ENCODE data around the gene IRF5.

IRF5 gene, protein sequence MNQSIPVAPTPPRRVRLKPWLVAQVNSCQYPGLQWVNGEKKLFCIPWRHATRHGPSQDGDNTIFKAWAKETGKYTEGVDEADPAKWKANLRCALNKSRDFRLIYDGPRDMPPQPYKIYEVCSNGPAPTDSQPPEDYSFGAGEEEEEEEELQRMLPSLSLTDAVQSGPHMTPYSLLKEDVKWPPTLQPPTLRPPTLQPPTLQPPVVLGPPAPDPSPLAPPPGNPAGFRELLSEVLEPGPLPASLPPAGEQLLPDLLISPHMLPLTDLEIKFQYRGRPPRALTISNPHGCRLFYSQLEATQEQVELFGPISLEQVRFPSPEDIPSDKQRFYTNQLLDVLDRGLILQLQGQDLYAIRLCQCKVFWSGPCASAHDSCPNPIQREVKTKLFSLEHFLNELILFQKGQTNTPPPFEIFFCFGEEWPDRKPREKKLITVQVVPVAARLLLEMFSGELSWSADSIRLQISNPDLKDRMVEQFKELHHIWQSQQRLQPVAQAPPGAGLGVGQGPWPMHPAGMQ

DNA sequence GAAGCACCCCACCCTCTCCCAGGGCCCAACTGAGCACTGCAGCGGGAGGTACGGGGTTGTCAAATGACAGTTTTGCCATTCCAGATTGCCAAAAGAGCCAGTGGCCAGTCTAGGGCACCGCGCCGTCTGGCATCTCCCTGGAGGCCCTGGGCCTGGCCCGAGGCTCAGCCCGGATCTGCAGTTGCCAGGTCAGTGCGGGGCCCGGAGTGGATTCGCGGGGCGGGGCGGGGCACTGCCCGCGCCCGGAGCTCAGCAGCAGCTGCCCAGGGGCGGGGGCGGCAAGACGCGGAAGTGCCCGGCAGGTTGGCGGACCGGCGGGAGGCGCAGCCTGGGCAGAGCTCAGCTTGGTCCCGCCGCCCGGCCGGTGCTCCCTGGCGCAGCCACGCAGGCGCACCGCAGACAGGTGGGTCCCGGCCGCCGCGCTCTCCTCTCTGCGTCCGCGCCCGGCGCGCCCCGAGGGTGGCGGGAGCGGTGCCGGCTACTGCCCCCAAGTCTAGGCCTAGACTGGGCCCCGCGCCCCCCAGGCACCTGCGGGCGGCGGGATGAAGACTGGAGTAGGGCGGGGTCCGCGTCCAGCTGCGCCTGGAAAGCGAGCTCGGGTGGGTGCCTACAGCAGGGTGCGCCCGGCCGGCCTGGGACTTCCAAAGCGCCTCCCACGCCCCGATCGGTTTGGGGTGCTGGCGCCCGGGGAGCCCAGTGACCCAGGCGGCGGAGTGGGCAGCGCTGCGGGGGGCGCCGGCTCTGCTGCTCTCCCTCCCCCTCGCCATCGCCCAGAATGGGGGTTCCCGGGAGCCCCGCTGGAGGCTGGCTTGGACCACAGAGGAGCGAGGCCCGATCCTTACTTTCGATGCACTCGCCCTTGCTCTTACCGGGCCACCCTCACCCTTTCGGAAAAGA is at the start of gene IRF5:
Gene IRF5, plus strand, starts transcription at position 281 of the 897 bp plus-strand sequence. CDS start 4,155 bp downstream, outside the sequence.
- H3K27ac Mint-ChIP-seq: peak within 1 kb of the TSS; percentile 43 to 94
- DNase-seq (peak in 1 of 2 donors; percentile 42), ATAC-seq (peak; percentile 48)
- H3K4me1 Mint-ChIP-seq: peaks cover 50% of the 10 kb centered on the region
- H3K4me3 Mint-ChIP-seq: peak within 1 kb of the TSS; percentile 84 to 96
- H3K27me3 Mint-ChIP-seq: peaks cover 63% of the 10 kb centered on the region
- no peaks in the 10 kb centered on the region for H3K9me3 Mint-ChIP-seq

DNA sequence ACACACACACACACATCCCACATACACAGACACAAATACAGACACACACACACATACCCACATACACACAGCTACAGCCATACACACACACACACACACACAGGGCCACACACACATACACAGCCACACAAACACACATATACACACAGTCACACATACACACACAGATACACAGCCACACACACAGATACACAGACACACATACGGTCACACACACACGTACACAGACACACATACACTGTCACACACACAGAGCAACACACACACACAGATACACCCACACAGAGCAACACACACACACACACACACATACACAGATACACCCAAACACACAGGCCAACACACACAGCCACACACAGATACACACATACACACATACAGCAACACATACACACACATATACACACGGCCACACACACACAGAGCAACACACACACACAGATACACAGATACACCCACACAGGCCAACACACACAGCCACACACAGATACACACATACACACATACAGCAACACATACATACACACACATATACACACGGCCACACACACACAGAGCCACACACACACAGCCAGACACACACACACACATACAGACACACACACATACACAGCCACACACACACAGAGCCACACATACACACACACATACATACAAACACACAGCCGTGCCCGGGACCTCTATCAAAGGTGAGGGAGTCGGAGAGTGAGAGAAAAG is 49.5 kb upstream of the IRF5 start:
- no peaks in the 10 kb centered on the region for H3K4me1 Mint-ChIP-seq
- no peak overlapping the region for H3K27ac Mint-ChIP-seq
- DNase-seq (no peak), ATAC-seq (no peak)
- H3K4me3 Mint-ChIP-seq: no peak overlapping the region
- H3K9me3 Mint-ChIP-seq: no peaks in the 10 kb centered on the region
- H3K27me3 Mint-ChIP-seq: peaks cover 24% of the 10 kb centered on the region

DNA sequence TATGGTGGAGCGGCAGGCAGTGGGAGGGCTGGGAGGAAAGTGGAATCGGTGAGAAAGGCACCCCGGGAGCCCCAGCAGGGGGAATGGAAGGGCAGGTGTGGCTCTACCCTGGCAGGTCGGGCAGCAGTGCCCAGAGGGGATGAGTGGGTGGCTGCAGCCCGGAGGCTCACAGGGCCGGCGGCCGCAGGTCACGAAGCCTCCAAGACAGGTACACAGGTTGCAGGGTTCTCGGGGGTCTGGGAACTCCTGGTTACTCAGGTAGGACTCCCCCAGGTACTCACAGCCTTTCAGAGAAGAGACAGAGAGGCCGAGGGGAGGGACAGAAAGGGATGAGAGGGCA is 49.0 kb upstream of the IRF5 start:
- Mint-ChIP-seq H3K4me3 (no peak overlapping the region), H3K27ac (no peak overlapping the region), H3K27me3 (peaks cover 24% of the 10 kb centered on the region), H3K4me1 (no peaks in the 10 kb centered on the region), H3K9me3 (no peaks in the 10 kb centered on the region)
- no peak for ATAC-seq
- no peak for DNase-seq

DNA sequence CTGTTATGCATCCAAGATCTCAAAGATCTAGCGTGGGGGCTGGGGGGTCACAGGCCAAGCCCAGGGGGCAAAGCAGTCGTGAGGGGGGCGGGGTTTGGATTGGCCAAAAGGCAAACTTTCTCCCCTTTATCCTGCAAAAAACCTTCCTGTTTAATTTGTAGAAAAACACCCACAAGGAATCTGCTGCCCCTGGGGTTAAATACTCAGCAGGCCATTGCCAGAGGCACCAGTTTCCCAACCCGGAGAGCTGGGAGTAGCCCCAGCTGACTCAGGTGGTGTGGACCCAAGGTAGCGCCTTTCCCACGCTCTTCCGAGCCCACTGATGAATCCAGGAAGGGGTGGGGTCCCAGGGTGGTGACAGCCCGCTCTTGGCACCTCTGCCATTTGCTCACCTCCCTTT is 48.6 kb upstream of the IRF5 start:
- no peaks in the 10 kb centered on the region for H3K4me1 Mint-ChIP-seq
- peaks cover 24% of the 10 kb centered on the region for H3K27me3 Mint-ChIP-seq
- DNase-seq (no peak), ATAC-seq (no peak)
- no peaks in the 10 kb centered on the region for H3K9me3 Mint-ChIP-seq
- no peak overlapping the region for H3K4me3 Mint-ChIP-seq
- H3K27ac Mint-ChIP-seq: no peak overlapping the region

DNA sequence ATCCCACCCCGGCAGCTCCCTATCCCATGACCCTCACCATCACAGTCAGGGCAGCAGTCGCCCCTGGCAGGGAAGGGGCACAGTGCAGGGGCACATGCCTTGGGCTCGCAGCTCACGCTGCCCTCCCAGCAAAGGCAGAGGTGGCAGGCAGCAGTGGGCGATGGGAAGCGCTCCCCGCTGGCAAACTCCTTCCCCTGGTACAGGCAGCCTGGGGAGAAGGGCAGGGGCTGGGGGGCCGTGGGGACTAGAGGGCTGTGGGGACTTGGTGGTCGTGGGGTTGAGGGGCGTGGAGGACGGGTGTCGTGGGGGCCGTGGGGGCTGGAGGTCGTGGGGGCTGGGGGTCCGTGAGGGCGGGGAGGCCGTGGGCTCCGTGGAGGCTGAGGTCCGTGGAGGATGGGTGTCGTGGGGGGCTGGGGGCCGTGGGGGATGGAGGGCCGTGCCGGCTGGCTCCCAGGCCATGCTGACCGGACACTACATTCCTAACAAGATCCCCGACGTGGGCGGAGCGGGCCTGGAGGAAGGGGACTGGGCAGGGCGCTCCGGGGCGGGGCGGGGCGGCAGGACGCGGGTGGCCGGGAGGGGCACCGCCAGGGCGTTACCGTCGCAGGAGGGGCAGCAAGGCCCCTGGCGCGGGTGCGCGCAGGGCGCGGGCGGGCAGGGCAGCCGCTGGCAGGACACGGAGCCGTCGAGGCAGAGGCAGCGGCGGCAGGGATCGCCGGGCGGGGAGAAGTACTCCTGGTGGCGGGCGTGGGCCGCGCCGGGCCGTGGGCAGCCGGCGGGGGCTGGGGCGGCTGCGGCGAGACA is 47.2 kb upstream of the IRF5 start:
- peak; percentile 35 for ATAC-seq
- no peak for DNase-seq
- no peaks in the 10 kb centered on the region for H3K9me3 Mint-ChIP-seq
- peak overlapping the region; percentile 36 to 57 for H3K4me3 Mint-ChIP-seq
- H3K27ac Mint-ChIP-seq: no peak overlapping the region
- peaks cover 16% of the 10 kb centered on the region for H3K27me3 Mint-ChIP-seq
- no peaks in the 10 kb centered on the region for H3K4me1 Mint-ChIP-seq

DNA sequence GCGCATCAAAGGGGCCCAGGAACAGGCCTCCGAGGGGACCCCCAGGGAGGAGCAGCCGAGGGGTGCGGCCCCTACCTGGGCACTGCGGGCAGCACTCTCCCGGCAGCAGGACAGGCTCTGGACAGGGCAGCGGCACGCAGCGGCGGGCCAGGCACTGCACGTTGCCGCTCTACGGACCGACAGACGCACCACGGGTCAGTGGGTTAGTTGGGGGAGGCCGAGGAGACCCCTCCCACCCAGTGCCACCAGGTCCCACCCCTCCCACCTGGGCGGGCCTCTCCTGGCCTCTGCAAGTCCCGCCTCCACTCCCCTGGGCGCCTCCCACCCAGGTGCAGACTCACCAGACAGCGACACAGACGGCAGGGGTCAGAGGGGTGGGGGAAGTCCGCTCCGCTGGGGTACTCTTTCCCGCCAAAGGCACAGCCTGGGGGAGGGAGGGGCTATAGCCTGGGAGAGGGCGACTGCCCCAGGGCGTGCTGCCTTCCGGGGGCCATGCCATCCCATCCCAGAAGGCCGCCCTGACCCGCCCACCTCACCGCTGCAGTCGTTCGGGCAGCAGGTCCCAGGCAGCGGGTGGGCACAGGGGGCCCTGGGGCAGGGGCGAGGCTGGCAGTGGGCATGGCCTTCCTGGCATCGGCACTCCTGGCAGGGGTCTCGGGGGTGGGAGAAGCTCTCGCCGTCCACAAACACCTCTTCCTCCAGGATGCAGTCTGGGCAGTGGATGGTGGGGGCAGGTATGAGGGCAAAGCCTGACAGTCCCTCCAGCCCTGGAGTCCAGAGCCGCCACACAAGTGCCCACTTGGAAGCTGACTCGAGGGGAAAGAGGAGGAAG is 46.4 kb upstream of the IRF5 start:
- no peak for DNase-seq
- peak; percentile 36 for ATAC-seq
- H3K27me3 Mint-ChIP-seq: peaks cover 15% of the 10 kb centered on the region
- no peak overlapping the region for H3K27ac Mint-ChIP-seq
- no peaks in the 10 kb centered on the region for H3K4me1 Mint-ChIP-seq
- H3K9me3 Mint-ChIP-seq: no peaks in the 10 kb centered on the region
- H3K4me3 Mint-ChIP-seq: no peak overlapping the region

DNA sequence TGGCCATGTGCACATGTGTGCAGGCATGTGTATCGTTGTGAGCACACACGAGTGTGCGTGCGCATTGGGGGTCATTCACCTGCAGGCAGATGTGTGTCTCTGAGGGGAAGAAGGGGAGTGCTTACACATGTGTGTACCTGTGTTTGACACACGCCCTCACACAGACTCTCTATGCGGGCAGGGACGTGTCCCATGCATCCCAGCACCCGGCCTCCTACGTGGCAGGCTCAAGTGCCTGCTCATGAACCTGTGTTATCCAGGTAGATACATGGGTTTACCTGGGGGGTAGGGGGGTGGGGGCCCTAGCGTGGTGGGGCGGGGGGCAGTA is 45.8 kb upstream of the IRF5 start:
- Mint-ChIP-seq H3K27ac (no peak overlapping the region), H3K4me1 (no peaks in the 10 kb centered on the region), H3K27me3 (peaks cover 15% of the 10 kb centered on the region), H3K4me3 (no peak overlapping the region), H3K9me3 (no peaks in the 10 kb centered on the region)
- DNase-seq: no peak
- no peak for ATAC-seq

DNA sequence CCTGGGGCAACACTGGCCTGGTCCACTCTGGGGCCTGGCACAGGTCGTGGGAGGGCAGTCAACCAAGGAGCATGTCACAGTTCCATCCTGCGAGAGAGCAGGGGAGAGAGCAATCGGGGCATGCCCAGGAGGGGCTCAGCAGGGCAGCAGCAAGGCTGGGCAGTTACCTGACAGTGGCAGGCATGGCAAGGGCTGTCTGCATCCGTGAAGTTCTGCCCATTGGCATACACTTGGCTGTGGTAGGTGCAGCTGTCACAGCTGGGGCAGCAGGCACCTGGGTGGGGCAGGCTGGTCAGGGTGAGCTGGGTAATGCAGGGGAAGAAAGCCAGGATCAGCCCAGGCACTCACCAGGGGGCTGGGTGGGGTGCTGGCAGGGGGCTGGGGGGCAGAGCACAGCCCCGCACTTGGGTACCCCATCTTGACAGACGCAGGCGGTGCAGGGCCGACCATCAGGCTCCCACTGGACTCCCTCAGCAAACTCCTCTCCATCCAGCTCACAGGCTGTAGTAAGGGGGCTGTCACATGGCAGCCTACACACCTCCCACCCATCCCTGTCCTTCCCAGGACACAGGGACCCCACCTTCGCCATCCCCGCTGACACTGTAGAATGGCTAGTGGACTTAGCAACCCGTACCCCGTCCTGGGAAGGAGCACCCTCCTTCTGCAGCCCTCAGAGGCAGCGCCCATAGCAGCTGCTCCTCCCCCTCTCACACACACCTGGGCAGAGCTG is 45.0 kb upstream of the IRF5 start:
- H3K4me1 Mint-ChIP-seq: no peaks in the 10 kb centered on the region
- ATAC-seq (peak; percentile 11), DNase-seq (no peak)
- no peaks in the 10 kb centered on the region for H3K9me3 Mint-ChIP-seq
- H3K27ac Mint-ChIP-seq: no peak overlapping the region
- no peak overlapping the region for H3K4me3 Mint-ChIP-seq
- peaks cover 15% of the 10 kb centered on the region for H3K27me3 Mint-ChIP-seq

DNA sequence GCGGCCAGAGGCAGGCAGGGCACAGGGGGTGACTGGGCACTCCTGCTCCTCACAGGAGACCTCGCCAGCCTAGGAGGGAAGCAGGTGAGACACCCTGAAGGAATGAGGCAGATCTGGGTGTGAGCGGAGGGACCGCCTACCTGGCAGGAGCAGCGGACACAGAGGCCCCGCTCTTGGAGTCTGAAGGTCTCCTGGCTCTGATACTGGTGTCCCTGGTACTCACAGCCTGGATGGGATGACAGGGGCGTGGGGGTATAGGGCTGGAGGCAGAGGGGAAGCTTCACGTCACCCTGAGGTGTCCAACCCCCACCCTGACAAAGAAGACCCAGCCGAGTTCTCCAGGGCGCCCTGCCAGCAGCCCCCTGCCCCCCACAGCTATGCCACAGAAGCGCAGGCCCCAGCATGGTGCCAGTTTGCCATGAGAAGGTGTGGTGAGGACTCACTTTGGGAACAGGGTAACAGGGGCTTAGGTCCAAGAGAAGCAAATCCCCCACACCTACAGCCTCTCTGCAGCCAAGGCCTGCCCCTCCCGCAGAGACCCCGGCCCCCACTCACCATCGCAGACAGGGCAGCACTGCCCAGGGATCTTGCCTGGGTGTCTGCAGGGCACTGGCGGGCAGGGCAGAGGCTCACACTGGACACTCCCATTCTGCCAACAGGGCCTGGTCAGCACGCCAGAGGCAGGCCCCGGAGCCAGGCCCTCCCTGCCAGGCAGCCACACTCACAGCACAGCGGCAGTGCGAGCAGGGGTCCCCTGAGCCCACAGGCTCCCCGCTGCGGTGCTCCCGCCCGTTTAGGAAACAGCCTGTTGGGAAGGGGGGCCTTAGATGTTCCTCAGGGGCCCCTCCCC is 44.3 kb upstream of the IRF5 start:
- H3K4me1 Mint-ChIP-seq: no peaks in the 10 kb centered on the region
- no peak overlapping the region for H3K27ac Mint-ChIP-seq
- H3K4me3 Mint-ChIP-seq: no peak overlapping the region
- peaks cover 15% of the 10 kb centered on the region for H3K27me3 Mint-ChIP-seq
- peaks cover 2 to 3% of the 10 kb centered on the region in 2 donors for H3K9me3 Mint-ChIP-seq
- no peak for ATAC-seq
- DNase-seq: no peak

DNA sequence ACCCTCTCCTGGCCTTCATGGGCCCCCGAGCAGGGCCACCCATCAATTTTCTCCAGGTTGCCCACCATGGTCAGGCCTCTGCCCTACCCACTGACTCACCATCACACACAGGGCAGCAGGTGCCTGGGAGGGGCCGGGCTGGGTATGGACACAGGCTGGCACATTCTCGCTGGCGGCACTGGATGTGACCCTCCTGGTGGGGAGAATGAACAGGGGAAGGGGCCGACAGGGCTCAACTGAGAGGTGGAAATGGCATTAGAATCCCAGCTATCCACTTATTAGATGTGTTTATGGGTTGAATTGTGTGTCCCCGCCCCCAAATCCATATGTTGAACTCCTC is 43.7 kb upstream of the IRF5 start:
- H3K27me3 Mint-ChIP-seq: peaks cover 15% of the 10 kb centered on the region
- ATAC-seq: no peak

DNA sequence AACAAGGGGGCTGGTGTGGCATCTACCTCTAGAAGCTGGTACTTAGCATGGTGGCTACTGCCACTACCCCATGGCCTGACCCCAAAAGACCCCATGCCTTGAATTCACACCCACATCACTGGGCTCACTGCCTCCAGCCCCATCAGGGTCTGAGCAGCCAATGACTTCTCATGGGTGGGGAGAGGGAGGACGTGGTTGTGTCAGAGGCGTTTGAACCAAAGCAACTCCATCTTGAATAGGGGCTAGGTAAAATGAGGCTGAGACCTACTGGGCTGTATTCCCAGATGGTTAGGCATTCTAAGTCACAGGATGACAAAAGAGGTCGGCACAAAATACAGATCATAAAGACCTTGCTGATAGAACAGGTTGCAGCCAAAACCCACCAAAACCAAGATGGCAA is 42.4 kb upstream of the IRF5 start:
- H3K27me3 Mint-ChIP-seq: peaks cover 15% of the 10 kb centered on the region
- no peaks in the 10 kb centered on the region for H3K4me1 Mint-ChIP-seq
- peaks cover 4 to 7% of the 10 kb centered on the region in 2 donors for H3K9me3 Mint-ChIP-seq
- no peak for DNase-seq
- H3K27ac Mint-ChIP-seq: no peak overlapping the region
- ATAC-seq: no peak
- H3K4me3 Mint-ChIP-seq: no peak overlapping the region

More for the DNA sequence above, 43.7 kb upstream of the IRF5 start:
- H3K4me1 Mint-ChIP-seq: no peaks in the 10 kb centered on the region
- H3K27ac Mint-ChIP-seq: no peak overlapping the region
- no peak overlapping the region for H3K4me3 Mint-ChIP-seq
- DNase-seq: no peak
- H3K9me3 Mint-ChIP-seq: peaks cover 4 to 7% of the 10 kb centered on the region in 2 donors

DNA sequence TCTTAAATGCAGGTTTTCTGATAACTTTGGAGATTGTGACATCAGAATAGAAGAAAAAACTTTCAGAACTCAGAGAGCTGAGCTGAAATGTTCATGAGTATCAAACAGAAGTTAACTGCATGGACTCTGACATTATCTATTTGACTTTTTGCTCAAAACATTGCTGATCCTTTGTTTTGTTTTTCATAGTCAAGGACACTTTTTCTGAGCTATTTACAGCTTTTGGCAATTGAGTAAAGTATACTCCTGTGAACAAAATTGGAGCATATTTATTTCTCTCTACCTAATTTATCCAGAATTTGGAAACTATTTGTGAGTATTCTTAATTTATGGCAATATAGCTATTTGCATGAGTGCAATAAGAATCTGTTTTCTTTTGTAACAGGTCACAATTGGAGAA is 38.3 kb upstream of the IRF5 start:
- H3K27ac Mint-ChIP-seq: no peak overlapping the region
- H3K4me1 Mint-ChIP-seq: peaks cover 2% of the 10 kb centered on the region
- peaks cover 21% of the 10 kb centered on the region for H3K27me3 Mint-ChIP-seq
- no peak overlapping the region for H3K4me3 Mint-ChIP-seq
- no peak for ATAC-seq
- peaks cover 4 to 7% of the 10 kb centered on the region in 2 donors for H3K9me3 Mint-ChIP-seq
- no peak for DNase-seq

DNA sequence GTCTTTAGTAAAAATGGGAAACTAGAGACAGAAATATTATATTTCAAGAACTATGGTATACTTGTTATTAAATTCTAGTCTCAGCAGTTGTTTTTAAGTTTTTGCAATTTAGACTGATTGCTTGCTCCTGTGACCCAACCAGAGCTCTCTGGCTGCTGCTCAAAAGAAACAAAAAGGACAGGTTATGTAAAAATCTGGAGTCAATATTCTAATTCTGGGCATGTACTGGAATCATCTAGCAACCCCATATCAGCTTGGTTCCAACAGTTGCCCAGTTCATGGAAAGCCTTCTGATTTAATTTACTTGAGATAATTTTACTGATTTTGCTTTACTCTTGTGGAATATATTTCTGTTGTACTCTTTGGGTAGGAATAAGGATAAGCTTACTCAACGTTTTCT is 37.5 kb upstream of the IRF5 start:
- peaks cover 23% of the 10 kb centered on the region for H3K27me3 Mint-ChIP-seq

More for the DNA sequence above, 37.5 kb upstream of the IRF5 start:
- ATAC-seq (no peak), DNase-seq (no peak)
- no peak overlapping the region for H3K4me3 Mint-ChIP-seq
- H3K9me3 Mint-ChIP-seq: peaks cover 4 to 7% of the 10 kb centered on the region in 2 donors
- no peak overlapping the region for H3K27ac Mint-ChIP-seq
- peaks cover 4% of the 10 kb centered on the region for H3K4me1 Mint-ChIP-seq

Data from stimulated activated naive CD8-positive, alpha-beta T cell treated with anti-CD3 and anti-CD28 coated beads, Interleukin-15, amount 100 ng/mL, for 72 hours (primary cell).